ENCODE measurements around the gene HGF.

HGF gene

GRCh38 chr7:81655271-81655670 is 114.6 kb downstream of the HGF start:
- no peak for DNase-seq (ENCODE audit: low spot score)
- ChIA-PET POLR2A (ENCODE audit: low non-redundant PET) (no interaction called here), CTCF (no interaction called here)
- no peak overlapping the region for H3K27ac ChIP-seq
- TF ChIP-seq CTCF (conservative IDR thresholded peaks at IDR 0.05; ENCODE audit: low read depth) = no peak

DNA sequence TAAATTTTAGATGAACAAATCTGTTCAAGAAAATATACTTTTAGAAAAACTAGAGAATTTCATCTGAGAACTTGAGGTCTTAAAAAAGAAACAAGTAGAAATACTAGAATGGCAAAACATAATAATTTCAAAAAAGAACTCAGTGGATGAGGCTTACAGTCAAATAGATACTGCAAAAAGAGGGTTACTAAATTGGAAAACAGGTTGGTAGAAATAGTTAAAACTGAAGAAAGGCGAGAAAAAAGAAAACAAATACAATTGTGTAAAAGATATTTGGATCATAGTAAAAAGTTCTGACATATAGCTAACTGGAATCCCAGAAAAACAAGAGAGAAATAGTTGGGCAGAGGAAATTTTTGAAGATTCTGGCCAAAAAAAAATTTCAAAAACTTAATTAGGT is 117.6 kb downstream of the HGF start:
- ChIA-PET POLR2A (ENCODE audit: low non-redundant PET) (no interaction called here), CTCF (no interaction called here)
- H3K27ac ChIP-seq = no peak overlapping the region
- DNase-seq (ENCODE audit: low spot score) = no peak
- no peak for TF ChIP-seq CTCF (conservative IDR thresholded peaks at IDR 0.05; ENCODE audit: low read depth)

Data from RWPE1 (cell line).